Gastrocnemius medialis (tissue), 4 donors: Measurements from ENCODE around the gene PSD4. TPM values are rescaled to one million over a fixed set of nuclear protein-coding genes. Genes with fewer than 3 reads are reported as not detected.

Experiments
- ATAC-seq, 2 donors: fragments of 150-250 bp; one replicate each; pipeline ENCODE4 v1.9.1; 2016
- DNase-seq, 2 donors: peaks; one replicate each; pipeline ENCODE4 v3.0.0-alpha.2; 2019
- H3K27ac ChIP-seq, 4 donors: fragments of 200-600 bp; sonication (generic); 1 replicate in 1 of 4; 2 replicates in 3 of 4; pipeline ENCODE4 v1.5.1; 2016 to 2018; ENCODE audit warnings: mild to moderate bottlenecking in 2 of 4, moderate library complexity in 1 of 4
- H3K27me3 ChIP-seq, 3 donors: fragments of 200-600 bp; sonication (generic) in 2 of 3; 1 replicate in 1 of 3; 2 replicates in 2 of 3; pipeline versions ENCODE4 v1.5.1 to v1.6.0; 2016 to 2019; ENCODE audit warnings: mild to moderate bottlenecking in 1 of 3, moderate library complexity in 1 of 3
- H3K36me3 ChIP-seq, 2 donors: fragments of 200-600 bp; sonication (generic) in 1 of 2; one replicate each; pipeline ENCODE4 v1.5.1; 2017 to 2018
- H3K4me1 ChIP-seq, 2 donors: fragments of 200-600 bp; sonication (generic) in 1 of 2; one replicate each; pipeline ENCODE4 v1.5.1; 2016 to 2017; ENCODE audit warnings: mild to moderate bottlenecking in 2 of 2
- H3K4me3 ChIP-seq, 4 donors: fragments of 200-600 bp; sonication (generic) in 3 of 4; 1 replicate in 1 of 4; 2 replicates in 3 of 4; pipeline ENCODE4 v1.5.1; 2016 to 2019; ENCODE audit warnings: mild to moderate bottlenecking in 2 of 4
- H3K9me3 ChIP-seq, 3 donors: fragments of 200-600 bp; sonication (generic) in 2 of 3; 1 replicate in 1 of 3; 2 replicates in 2 of 3; pipeline ENCODE4 v1.5.1; 2016 to 2019
- POLR2A ChIP-seq, 2 donors: fragments of 450-650 bp; IDR thresholded peaks; one replicate each; pipeline ENCODE4 v1.6.1; 2017; ENCODE audit warnings: antibody characterized with exemption in 2 of 2, mild to moderate bottlenecking in 2 of 2, moderate library complexity in 2 of 2
- in situ Hi-C, 4 donors: fragments of 200-750 bp; cut with MboI; loops; one replicate each; pipeline versions ENCODE4 v1.15.0 to v1.8.0; 2017; ENCODE audit warnings: low sequenced_read_pairs in 4 of 4
- intact Hi-C: fragments of 100-400 bp; cut with DNase I; formaldehyde crosslinking; loops from one replicate; pipeline ENCODE4 v1.15.1; 2023; ENCODE audit warnings: low total_unique reads
- total RNA-seq, 4 donors: library from RNA; depleted of rRNA; stranded (reverse); fragments of >200 nt; gene quantifications; one replicate each; pipeline versions ENCODE4 v1.1.0 to v1.2.3, GENCODE V29; 2016
- TF ChIP-seq, protein P1 (sequence below), 5 experiments: fragments of 450-650 bp in 3 of 5; fragments of 200-600 bp in 2 of 5; sonication (generic) in 2 of 5; IDR thresholded peaks in 4 of 5; conservative IDR thresholded peaks in 1 of 5; 1 replicate in 4 of 5; 2 replicates in 1 of 5; pipeline ENCODE4 v1.5.1; 2016 to 2019; ENCODE audit warnings: antibody characterized with exemption in 5 of 5, mild to moderate bottlenecking in 3 of 5, moderate library complexity in 3 of 5

Gene PSD4
- total RNA-seq, 4 donors from 2014 or later: 0.32 to 1.3 (median 1.2) TPM

- Histone ChIP-seq H3K4me1 (no peaks in the 10 kb centered on the region), H3K4me3 (no peak overlapping the region), H3K9me3 (no peaks in the 10 kb centered on the region), H3K27ac (no peak overlapping the region), H3K36me3 (no peaks in the 10 kb centered on the region), H3K27me3 (no peaks in the 10 kb centered on the region)
- in situ Hi-C loops (no loop called here), intact Hi-C loops (no loop called here)
- DNase-seq (no peak), ATAC-seq (no peak)
- TF ChIP-seq POLR2A (IDR thresholded peaks at IDR 0.05): no peak
- TF ChIP-seq, protein P1, sequence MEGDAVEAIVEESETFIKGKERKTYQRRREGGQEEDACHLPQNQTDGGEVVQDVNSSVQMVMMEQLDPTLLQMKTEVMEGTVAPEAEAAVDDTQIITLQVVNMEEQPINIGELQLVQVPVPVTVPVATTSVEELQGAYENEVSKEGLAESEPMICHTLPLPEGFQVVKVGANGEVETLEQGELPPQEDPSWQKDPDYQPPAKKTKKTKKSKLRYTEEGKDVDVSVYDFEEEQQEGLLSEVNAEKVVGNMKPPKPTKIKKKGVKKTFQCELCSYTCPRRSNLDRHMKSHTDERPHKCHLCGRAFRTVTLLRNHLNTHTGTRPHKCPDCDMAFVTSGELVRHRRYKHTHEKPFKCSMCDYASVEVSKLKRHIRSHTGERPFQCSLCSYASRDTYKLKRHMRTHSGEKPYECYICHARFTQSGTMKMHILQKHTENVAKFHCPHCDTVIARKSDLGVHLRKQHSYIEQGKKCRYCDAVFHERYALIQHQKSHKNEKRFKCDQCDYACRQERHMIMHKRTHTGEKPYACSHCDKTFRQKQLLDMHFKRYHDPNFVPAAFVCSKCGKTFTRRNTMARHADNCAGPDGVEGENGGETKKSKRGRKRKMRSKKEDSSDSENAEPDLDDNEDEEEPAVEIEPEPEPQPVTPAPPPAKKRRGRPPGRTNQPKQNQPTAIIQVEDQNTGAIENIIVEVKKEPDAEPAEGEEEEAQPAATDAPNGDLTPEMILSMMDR (IDR thresholded peaks at IDR 0.05 in 4 of 5, conservative IDR thresholded peaks at IDR 0.05 in 1 of 5): no peak
These were observed 9.5 kb downstream of the PSD4 start for GRCh38 chr2:113183264-113183663.

GRCh38 chr2:113183703-113184102 is 9.9 kb downstream of the PSD4 start:
- ATAC-seq: no peak
- TF ChIP-seq POLR2A (IDR thresholded peaks at IDR 0.05): no peak
- TF ChIP-seq, protein P1 (IDR thresholded peaks at IDR 0.05 in 4 of 5, conservative IDR thresholded peaks at IDR 0.05 in 1 of 5): no peak
- in situ Hi-C loops: no loop called here
- H3K27ac ChIP-seq: no peak overlapping the region
- no peaks in the 10 kb centered on the region for H3K9me3 ChIP-seq
- intact Hi-C loops: no loop called here
- H3K27me3 ChIP-seq: no peaks in the 10 kb centered on the region
- no peak overlapping the region for H3K4me3 ChIP-seq
- no peak for DNase-seq
- no peaks in the 10 kb centered on the region for H3K36me3 ChIP-seq
- no peaks in the 10 kb centered on the region for H3K4me1 ChIP-seq

DNA sequence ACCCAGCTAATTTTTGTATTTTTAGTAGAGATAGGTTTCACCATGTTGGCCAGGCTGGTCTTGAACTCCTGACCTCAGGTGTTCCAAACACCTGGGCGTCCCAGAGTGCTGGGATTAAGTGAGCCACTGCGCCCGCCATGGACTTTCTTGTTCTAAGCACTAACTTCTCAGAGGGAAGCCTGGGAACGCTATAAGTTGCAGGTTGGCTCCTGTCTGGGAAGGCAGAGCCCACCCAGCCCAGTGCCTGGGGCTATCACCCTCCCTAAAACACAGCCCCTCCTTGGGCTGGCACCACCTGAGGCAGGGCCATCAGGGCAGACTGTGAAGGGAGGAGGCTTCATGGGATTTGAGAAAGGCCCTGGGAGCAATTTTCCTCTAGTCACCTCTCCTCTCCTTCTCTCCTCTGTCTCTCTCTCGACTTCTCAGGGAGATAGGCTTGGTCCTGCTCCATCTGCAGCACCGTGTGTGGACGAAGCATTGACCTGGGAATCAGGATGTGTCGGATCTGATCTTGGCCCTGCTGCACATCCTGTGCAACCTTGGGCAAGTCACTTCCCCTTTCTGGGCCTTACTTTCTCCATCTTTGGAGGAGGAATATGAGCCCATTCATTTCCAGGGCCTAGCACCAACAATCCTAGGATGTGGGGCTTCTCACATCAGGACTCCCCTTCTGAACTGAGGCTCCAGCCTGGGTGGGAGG is 10.9 kb downstream of the PSD4 start:
- DNase-seq (no peak), ATAC-seq (no peak)
- Histone ChIP-seq H3K4me3 (no peak overlapping the region), H3K36me3 (no peaks in the 10 kb centered on the region), H3K9me3 (no peaks in the 10 kb centered on the region), H3K4me1 (no peaks in the 10 kb centered on the region), H3K27ac (no peak overlapping the region), H3K27me3 (no peaks in the 10 kb centered on the region)
- in situ Hi-C loops: no loop called here
- intact Hi-C loops: no loop called here
- no peak for TF ChIP-seq POLR2A (IDR thresholded peaks at IDR 0.05)
- TF ChIP-seq, protein P1 (IDR thresholded peaks at IDR 0.05 in 4 of 5, conservative IDR thresholded peaks at IDR 0.05 in 1 of 5): no peak

DNA sequence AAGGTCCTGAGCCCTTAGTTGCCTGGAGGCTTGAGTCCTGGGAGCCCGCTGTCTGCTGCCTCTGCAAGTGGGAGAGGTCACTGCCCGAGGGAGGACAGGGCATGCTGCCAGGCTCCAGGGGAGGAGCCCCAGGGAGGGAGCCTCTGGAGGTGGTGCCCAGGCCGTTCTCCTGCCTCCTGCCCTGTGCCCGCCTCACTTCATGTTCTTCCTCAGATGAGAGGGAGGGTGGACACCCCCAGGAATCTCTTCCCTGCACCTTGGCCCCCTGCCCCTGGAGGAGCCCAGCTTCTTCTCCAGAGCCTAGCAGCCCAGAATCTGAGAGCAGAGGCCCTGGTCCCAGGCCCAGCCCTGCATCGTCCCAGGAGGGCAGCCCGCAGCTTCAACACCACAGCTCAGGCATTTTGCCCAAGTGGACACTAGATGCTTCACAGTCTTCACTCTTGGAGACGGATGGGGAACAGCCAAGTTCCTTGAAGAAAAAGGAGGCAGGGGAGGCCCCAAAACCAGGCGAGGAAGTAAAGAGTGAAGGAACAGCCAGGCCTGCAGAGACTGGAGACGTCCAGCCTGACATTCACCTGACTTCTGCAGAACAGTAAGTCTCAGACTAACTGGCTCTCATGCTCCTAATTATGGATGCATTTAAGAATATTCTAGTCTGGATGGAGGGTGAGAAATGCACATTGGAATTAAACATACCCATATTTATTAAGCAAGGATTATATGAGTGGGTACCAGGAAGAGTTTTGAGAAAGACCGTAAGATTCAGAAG is 12.1 kb downstream of the PSD4 start:
- Histone ChIP-seq H3K27ac (no peak overlapping the region), H3K9me3 (no peaks in the 10 kb centered on the region), H3K27me3 (no peaks in the 10 kb centered on the region), H3K4me1 (no peaks in the 10 kb centered on the region), H3K36me3 (no peaks in the 10 kb centered on the region), H3K4me3 (no peak overlapping the region)
- ATAC-seq: no peak
- DNase-seq: no peak
- in situ Hi-C loops: no loop called here
- TF ChIP-seq, protein P1 (IDR thresholded peaks at IDR 0.05 in 4 of 5, conservative IDR thresholded peaks at IDR 0.05 in 1 of 5): no peak
- TF ChIP-seq POLR2A (IDR thresholded peaks at IDR 0.05): no peak
- intact Hi-C loops: no loop called here
